ENCODE results near the gene UBE2QL1.

Gene UBE2QL1

DNA sequence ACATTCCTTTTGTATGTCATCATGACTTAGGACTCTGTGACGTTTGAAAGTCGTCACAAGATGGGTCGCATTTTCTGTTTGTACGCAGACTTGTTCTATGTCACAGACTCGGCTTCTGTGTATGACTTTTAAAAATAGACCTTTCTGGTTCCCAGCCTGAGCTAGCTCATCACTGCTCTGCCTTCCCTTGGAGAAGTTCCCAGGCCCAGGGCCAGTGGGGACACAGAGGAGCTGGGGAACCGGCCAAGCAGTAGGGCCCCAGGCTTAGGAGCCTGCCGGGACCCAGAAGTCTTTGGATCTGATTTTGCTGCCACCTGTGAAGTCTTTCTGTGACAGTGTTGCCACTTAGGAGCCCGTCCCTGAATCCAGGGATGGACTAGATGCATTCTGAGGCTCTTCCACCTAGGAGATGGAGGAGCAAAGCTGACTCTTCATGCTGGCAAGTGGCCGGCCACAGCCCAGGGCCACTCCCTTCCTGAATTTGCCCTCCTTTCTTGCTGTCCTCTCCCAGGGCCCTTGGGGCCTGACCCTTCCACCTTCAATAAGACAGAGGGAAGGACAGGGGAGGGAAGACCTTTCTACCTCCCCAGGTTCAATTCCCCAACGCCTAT lies 18.1 kb upstream of the UBE2QL1 start:
- FAIRE-seq, result no peak

DNA sequence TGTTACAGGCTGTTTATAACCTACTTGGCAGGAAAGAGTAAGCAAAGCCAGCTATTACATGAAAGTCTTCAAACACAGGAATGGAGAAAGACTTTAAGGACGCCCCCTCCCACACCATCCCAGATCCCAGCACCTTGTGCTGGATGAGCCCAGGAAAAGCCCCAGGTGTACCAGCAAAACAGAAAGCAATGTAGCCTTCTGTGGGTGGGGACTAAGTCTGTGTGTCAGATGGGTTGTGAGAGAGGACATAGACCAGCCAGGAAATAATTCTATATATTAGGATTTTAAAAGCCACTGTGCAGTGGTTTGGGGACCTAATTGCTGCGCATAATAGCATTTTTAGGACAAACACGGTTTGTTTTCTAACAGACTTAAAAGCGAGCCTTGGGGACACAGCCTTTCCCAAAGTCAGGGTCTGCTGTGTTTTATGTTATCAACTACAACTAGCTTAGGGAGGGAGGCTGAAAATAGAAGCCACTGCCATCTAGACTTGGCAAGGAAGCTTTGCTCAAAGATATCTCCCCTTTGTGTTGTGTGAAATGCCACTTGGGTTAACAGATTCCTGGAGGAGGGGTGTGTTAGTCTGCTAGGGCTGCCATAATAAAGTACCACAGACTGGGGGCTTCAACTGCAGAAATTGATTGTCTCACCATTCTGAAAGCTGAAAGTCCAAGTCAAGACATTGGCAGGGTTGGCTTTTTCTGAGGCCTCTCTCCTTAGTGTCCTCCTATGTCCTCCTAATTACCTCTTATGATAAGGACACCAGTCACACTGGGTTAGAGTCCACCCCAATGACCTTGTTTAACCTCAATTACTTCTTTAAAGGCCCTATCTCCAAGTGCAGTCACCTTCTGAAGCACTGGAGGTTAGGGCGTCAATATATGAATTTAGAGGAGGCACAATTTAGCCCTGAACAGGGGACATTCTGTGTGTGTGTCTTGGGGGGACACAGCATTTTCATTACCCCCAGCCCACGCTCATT lies 17.2 kb upstream of the UBE2QL1 start:
- no peak for FAIRE-seq

DNA sequence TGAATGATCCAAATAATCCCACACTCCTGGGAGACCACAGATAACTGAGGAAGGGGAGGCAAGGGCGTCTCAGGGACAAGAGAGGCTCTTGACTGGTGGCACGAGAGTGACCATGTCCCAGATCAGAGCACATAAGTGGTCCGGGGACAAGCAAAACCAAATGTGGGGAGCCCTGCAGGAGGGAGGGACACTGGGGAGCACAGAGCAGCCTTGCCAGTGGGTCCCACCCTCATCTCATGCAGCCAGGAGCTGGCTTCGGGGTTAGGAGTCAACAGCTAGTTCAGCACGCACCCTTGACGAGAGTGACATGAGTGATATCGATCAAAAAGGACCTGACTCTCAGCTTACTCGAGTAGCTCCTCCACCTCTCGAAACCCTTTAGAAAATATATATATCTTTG lies 16.5 kb upstream of the UBE2QL1 start:
- FAIRE-seq, result no peak

DNA sequence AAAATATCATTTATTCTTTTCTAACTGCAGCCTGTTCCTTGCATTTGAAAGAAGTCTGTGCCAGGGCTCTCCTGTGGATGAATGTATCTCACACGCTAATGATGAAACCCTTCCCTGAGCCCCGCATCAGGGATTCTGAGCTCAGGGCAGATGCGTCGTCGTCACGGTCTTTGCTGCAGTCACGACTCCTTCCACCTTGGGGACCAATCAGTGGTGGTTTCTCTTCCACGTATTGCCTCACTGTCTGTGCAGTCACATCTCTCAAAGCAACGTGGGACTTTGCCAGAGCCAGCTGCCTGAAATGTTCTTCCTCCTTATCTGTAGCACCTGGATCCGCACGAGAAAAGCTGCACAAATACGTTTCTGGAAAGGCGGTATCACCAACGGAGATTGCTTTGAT lies 13.9 kb upstream of the UBE2QL1 start:
- no peak for FAIRE-seq

DNA sequence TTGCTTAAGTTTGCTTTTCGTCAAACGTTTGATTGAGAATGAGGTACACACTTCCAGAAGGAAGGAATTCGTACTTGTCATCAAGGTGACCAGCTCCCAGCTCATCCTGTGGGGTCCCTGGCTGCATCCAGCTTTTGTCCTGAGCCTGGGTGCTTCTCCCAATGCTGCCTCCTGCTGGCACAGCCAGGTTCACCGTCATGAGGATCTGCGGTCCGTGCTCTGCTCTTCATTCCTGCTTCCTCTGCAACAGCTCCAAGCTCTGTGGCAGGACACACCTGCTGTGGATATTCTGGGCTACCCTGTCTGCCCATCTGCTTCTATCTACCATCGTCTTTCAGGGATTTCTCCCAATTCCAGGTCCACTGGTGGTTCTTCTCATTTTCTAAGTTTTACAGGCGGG lies 13.3 kb upstream of the UBE2QL1 start:
- FAIRE-seq, result no peak

DNA sequence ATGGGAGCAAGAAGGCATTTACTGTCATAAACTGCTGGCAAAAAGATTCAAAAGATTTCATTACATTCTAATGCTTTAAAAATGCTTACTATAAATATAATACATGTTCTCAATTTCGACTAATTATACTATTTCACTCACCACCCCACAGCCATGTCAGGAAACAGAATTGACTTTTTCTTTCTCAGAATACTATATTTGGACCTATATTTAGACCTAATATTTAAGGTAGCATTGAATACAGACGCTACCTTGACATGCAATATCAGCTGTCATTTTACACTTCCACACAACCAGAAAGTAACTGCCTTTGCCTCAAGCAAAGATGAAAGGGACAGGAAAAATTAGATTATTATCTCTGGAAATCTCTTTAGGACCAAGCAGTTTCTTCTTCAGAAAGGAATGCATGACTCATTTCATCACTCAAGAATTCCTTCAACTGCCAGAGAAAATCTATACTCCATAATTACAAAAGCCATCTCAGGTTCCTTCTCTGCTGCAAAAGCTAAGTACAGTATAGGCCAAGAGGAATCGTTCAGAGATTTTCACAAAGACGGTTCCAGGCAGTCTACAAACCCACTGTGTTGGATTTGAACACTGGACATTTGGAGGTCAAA lies 11.8 kb upstream of the UBE2QL1 start:
- FAIRE-seq, result no peak

DNA sequence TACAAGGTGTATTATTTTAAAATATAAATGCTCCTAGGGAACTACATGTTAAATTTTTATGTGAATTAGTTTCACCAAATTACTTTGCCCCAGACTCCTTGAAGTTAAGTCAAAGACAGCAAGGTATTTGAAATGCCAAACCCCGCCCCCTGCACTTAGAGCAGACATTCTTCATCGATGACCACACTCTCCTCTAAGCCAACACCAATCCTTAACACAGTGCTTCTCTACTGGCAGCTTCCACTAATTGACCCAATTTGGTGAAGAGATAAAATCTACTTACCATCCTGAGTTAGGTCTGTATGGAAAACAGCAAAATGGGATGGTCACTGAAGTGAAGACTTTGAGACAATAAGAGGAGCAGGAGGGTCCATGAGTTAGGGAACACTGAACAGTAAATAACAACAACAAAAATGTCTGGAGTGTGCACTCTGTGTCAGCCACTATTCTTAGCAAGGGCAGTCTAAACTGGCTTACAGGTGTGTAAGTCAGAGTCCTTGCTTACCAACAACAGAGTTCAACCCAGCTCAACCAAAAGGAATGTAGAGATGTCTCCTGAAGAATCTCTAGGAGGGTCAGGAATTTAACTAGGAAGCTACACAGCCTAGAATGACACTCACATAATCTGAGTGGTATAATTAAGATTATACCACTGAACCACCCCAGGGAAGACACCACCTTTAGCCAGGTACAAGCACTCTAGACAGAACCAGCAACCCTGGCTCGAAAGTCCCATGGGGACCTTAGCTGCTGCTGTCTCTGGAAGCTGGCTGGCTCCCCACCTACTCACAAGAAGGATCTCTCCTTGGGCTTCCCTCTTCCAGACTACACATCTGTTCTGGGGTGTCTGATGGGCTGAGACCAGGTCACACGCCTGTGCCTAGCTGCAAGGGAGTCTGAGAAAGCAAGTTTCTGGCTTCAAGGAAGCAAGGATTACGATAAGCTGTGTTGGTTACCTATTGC lies 8.8 kb upstream of the UBE2QL1 start:
- FAIRE-seq, result no peak

DNA sequence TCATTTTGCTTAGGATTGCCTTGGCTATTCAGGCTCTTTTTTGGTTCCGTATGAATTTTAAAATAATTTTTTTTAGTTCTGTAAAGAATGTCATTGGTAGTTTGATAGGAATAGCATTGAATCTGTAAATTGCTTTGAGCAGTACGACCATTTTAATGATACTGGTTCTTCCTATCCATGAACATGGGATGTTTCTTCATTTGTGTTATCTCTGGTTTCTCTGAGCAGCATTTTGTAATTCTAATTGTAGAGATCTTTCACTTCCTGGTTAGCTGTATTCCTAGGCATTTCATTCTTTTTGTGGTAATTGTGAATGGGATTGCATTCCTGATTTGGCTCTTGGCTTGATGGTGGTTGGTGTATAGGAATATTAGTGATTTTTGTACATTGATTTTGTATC lies 6.3 kb upstream of the UBE2QL1 start:
- no peak for FAIRE-seq

DNA sequence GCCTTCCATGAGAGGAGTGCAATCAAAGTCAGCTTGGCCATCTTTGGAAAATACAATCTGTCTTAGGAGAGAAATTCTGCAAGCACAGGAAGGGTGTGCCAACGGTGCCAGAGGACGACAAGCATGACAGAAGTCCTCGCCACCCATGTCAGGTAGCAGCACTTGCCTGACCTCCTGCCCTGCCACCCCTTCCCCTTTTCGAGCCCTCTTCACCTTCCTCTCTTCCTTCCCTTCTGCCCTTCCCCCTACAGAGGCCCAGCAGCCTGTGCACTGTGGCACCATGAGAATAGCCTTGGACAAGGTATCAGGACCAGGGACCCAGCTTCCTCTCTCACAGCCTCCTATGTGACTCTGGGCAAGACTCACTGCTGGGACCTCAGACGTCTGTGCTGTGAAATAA lies 5.3 kb upstream of the UBE2QL1 start:
- no peak for FAIRE-seq

DNA sequence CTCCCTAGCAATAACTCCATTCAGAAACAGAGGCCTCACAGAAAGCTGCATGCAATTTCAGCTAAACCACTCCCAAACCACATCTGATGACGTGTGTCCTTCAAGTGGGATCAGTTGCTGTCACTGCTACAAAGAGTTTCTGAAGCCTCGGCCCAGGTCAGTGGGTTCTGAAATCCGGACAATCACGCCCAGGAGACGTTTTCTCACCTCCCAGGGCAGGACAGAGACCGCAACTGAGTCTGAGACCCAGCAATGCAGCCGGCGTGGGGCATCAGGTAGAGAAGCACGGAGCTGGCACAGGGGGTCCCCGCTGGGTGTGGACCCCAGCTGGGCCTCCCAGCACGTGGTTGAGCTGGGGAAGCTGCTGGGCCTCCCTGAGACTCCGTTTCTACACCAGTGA lies 2.6 kb upstream of the UBE2QL1 start:
- FAIRE-seq, result no peak

DNA sequence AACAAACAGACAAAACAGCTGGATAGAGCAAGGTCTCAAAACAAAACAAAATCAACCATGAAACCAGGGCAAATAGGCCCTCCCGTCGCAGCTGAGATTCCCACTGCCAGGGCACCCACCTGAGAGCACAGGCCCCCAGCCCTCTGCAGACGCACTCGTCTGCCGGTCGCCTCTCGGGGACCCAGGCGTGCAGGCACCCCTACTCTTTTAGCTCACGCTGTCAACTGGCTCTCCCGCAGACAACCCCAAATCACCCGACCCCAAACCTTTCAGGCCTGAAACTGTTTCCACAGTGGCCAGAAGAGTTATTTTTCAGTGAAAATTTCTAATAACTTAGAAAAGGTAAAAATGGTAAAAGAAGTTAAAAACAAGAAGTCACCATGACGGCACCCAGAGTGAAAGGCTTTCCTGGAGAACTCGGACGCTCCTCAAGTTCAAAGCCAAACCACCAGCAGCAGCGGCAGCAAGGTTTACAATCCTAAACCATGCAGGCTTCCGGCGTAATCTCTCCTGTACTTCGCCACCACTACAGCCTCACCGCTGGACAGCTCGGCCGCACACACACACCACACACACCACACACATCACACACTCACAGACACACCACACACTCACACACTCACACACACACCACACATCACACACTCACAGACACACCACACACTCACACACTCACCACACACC lies 1.9 kb upstream of the UBE2QL1 start:
- FAIRE-seq, result no peak

DNA sequence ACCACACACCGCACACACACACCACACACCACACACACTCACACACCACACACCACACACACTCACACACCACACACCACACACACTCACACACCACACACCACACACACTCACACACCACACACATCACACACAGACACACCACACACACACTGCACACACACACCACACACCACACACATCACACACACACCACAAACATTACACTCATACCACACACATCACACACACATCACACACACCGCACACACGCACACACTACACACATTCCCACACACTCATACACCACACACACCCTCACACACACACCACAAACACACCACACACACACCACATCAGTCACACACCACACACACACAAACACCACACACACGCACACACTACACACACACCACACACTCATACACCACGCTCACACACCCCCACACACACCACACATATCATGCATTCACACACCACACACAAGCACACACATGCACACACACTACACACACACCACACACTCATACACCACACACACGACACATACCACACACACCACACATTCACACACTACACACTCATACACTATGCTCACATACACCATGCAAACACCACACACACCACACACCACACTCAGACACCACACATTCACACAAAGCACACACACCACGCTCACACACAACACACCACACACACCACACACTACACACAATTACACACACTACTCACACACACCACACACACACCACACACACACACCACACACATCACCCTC lies 1.1 kb upstream of the UBE2QL1 start:
- FAIRE-seq, result no peak

DNA sequence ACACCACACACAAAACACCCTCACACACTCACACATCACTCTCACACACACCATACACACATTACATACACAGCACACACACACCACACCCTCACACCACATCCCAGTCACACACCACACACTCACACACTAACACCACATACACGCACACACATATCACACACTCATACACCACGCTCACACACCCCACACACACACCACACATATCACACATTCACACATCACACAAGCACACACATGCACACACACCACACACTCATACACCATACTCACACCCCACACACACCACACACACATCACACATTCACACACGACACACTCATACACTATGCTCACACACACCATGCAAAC lies 543 bp upstream of the UBE2QL1 start:
- no peak for FAIRE-seq

DNA sequence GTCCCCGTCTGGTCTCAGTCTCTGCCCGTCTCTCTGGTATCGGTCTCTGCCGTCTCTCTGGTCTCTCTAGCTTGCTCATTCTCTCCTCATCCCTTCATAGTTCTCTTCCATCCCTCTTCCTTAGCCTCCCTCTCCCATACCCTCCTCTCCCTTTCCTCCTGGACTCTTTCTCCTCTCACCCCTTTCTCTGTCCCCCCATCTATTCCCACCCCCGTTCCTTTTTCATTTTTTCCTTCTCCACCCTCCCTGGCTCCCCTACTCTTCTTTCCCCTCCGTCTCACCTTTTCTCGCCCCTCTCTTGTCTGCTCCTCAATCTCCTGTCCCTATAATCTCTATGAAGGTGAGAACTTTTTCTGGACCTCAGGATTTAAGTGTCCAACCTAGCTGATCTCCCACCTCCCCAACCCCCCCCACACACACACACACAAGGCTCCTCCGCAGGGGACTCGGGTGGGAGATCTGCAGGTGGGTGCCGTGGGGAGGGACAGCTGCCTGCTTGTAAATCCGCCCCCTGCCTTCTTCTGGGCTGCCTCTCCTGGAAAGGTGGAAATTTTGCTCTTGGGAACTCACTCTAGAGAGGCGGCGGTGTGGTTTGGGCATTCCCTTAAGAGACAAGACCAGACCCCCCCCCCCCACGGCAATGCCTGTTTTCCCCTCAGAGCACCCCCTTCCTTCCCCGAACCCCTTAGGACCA lies 953 bp downstream of the UBE2QL1 start:
- FAIRE-seq, result no peak

DNA sequence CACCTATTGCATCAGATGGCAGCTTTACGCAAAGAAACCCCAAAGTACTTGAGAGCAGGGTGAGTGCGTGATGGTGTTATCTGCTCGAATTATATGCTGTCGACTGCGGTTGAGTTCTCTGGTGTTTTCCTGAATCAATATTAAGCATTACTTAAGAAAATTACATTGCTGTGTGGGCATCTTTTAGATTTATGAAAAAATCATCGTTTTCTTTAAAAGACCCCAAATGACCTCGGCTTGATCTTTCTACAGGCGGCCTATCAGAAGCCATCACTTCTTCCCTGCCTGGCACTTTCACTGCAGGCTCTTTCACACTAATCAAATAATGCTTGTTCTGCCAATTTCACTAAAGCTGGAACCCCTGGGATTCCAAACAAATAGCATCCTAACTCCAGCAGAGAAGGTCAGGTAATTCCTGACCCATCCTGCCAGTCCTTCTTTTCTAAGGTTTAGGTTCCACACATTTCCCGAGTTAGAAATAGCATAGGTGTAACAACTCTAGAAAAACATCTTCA lies 1.7 kb downstream of the UBE2QL1 start:
- no peak for FAIRE-seq

DNA sequence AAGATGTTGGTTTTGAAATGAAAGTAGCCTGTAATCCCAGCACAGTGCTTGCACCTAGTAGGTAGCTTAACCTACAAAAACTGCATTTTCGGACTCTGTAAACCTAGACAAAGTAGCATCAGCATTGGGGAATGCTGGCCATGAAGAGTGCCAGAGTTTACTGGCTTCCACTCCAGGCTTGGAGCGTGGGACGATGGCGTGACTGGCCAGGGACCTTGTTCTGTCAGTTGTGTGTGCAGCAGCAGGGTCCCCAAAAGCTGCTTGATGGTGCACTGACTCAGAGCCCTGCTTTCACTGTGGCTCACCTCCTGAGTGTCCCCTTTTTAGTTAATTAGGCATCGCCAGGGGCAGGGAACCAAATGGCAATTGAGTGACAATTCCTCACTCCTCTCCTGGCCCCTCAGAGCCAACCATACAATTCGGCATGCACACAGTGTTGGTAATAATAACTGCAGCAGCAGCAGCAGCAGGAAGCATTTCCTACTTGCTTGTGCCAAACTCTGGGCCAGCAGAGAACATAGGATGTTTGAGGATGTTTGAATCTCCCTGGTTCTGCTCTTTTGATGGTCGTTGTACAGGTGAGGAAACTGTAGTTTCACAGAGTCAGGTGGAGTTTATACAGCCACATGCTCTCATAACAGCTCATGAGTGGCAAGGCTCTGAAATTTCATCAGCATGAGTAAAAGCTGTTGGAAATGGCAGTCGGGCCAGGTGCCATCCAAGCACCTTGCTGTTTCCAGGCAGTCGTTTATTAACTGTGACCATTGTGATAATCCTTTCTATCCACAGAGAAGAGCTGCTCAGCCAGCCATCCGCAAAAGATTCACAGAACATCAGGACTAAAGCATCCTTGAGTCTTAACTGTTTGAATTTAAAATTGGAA lies 4.2 kb downstream of the UBE2QL1 start:
- no peak for FAIRE-seq

DNA sequence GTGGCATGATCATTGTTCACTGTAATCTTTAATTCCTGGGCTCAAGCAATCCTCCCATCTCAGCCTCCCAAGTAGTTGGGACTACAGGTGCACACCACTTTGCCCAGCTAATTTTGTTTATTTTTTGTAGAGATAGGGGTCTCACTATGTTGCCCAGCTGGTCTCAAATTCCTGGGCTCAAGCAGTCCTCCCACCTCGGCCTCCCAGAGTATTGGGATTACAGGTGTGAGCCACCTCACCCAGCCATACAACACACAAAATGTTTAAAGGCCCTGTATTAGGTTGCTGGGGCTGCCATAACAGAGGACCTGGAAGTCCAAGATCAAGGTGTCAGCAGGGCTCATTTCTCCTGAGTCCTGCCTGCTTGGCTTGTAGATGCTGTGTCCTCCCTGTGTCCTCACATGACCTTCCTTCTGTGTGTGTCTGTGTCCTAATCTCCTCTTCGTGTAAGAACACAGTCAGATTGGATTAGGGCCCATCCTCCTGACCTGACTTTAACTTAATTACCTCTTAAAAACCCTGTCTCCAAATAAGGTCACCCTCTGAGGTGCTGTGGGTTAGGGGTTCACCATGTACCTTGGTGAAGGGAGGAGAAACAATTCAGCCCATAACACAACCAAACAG lies 5.4 kb downstream of the UBE2QL1 start:
- FAIRE-seq, result no peak

DNA sequence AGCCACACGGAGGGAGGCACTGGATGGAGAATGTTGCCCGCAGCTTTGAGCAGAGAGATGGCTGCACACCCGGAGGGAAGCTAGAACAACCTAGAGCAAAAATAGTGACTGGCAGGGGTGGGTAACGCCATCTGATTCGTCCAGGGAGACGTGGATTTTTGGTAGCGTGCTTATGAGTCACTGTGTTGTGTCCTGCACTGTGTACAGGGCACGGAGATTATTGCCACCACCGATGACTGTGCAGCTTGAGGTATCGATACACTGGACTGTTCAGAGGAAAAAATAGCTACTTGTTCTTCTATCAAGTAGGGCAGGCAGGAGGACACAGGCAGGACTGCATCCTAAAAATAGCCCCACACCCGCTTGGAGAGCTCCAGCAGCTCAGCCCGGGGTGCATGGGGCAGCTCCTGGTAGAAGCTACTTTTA lies 6.0 kb downstream of the UBE2QL1 start:
- FAIRE-seq, result no peak

DNA sequence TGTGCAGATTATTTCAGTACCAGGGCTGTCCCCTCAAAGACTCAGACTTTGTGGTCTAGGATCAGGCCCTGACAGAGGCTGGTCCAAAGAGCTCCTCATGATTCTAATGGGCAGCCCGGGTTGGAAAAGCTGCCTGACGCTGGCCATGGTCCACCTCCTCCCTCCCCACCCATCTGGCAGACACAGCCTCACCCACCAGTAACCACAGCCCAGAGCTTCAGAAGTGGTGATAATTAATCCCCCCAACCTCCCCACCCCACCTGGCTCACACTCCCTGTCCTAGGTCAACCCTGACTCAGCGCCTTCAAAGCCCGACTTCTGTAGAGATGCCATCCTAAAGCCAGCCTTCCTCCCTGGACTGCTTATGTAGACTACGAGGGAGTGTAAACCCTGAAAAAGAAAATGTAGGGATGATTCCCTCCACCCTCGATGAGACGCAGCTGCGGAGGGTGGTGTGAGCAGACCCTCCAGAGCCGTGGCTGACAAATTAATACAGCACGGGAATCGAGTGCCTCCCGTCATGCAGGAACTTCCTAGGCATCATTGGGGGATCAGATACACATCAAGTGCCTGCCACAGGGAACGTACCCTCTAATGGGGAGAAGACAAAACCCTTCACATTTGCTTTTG lies 7.0 kb downstream of the UBE2QL1 start:
- no peak for FAIRE-seq
